ENCODE data around the gene LMOD1.

- TF ChIP-seq CTCF (IDR thresholded peaks at IDR 0.05): no peak
- no peak for TF ChIP-seq POLR2A (IDR thresholded peaks at IDR 0.05)
These were observed 86.9 kb downstream of the LMOD1 start for GRCh38 chr1:201859424-201859823.
